Adrenal gland (tissue), 5 donors: ENCODE measurements around the gene SHROOM2.

Source experiments
- POLR2A ChIP-seq, 2 donors: fragments of 450-650 bp; IDR thresholded peaks; one replicate each; pipeline ENCODE4 v1.6.1; 2017; ENCODE audit warnings: antibody characterized with exemption in 2 of 2, mild to moderate bottlenecking in 2 of 2, moderate library complexity in 1 of 2
- TF ChIP-seq, protein P1 (sequence below), 6 experiments: fragments of 450-650 bp in 4 of 6; fragments of 200-600 bp in 2 of 6; sonication (generic) in 1 of 6; IDR thresholded peaks; 1 replicate in 5 of 6; 2 replicates in 1 of 6; pipeline versions ENCODE4 v1.5.1 to v1.8.0; 2016 to 2021; ENCODE audit warnings: antibody characterized with exemption in 6 of 6, mild to moderate bottlenecking in 2 of 6, moderate library complexity in 1 of 6
- donor health status: DM: no; HTN: no; CAD: no.

DNA sequence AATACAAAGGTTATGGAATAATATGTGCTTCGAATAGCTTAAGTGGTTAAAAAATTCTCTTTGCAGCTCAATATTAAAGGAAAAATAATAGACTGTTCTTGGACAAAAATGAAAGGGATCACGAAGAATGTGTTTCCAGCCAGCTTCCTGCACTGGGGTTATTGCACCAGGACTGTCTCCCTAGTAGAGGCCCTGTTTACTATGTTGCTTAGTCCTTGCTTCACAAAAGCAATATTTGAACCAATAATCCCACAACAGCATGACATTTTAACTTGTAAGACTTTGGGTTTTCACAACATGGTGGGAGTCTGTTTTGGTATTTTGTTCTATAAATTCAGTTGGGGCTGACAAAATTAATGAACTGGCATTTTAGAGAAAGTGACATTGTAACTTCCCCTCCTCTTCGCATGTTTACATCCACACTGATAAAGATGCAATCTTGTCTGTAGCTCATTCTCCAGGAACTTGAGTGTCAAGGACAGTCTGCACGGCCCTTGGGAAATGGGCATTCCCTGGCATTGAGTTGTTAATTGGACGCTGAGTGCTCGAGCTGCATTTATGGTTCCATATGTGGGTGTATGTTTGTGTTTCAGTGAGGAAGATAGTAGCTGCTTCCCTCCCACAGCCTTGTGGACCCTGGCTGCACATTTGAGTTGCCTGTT lies 39.0 kb downstream of the SHROOM2 start:
- TF ChIP-seq, protein P1, sequence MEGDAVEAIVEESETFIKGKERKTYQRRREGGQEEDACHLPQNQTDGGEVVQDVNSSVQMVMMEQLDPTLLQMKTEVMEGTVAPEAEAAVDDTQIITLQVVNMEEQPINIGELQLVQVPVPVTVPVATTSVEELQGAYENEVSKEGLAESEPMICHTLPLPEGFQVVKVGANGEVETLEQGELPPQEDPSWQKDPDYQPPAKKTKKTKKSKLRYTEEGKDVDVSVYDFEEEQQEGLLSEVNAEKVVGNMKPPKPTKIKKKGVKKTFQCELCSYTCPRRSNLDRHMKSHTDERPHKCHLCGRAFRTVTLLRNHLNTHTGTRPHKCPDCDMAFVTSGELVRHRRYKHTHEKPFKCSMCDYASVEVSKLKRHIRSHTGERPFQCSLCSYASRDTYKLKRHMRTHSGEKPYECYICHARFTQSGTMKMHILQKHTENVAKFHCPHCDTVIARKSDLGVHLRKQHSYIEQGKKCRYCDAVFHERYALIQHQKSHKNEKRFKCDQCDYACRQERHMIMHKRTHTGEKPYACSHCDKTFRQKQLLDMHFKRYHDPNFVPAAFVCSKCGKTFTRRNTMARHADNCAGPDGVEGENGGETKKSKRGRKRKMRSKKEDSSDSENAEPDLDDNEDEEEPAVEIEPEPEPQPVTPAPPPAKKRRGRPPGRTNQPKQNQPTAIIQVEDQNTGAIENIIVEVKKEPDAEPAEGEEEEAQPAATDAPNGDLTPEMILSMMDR (IDR thresholded peaks at IDR 0.05): no peak
- no peak for TF ChIP-seq POLR2A (IDR thresholded peaks at IDR 0.05)
